K562 (cell line): ENCODE data around the gene HIF1AN. TPM values are rescaled to one million over a fixed set of nuclear protein-coding genes. Genes with fewer than 3 reads are reported as not detected.

Experiments
- ATAC-seq: fragments of 200-7000 bp; cut with Tn5 transposase; 3 replicates; pipeline ENCODE4 v1.9.1; 2020; ENCODE audit warnings: moderate library complexity
- BruUV-seq: library from RNA; stranded (reverse); fragments of 400-500 nt; replicated peaks from 2 replicates; lab custom pipeline; 2021; lab: Mats Ljungman, UMichigan
- CTCF ChIA-PET: fragments of 300-600 bp; formaldehyde crosslinking; extraction: SDS; loops from one replicate; lab custom pipeline; 2021; ENCODE audit warnings: low intra/inter-chr PET ratio; lab: Yijun Ruan, JAX
- POLR2A ChIA-PET: fragments of 300-600, 350-650 bp; sonication (Branson Sonifier 250); formaldehyde crosslinking; extraction: SDS; loops from one replicate; lab custom pipeline; 2021; ENCODE audit warnings: antibody characterized with exemption, inconsistent platforms; lab: Yijun Ruan, JAX
- DNase-seq, 4 experiments: peaks; one replicate each; pipeline versions ENCODE4 v3.0.0 to v3.0.0-alpha.2; 2011 to 2018; ENCODE audit warnings: low spot score in 3 of 4, mixed read lengths in 3 of 4; ENCODE audit errors: extremely low read depth in 1 of 4
- FAIRE-seq: peaks from 2 replicates; lab custom pipeline; 2011; peaks lifted over from hg19 to GRCh38; lab: Jason Lieb, UNC
- H2AFZ ChIP-seq: 2 replicates; pipeline ENCODE4 v1.6.0; 2011; ENCODE audit warnings: low read depth, low read length, control low read depth, inconsistent platforms
- H3K27ac ChIP-seq: fragments of 200-600 bp; 3 replicates; pipeline ENCODE4 v1.8.0; 2011; ENCODE audit warnings: low read depth, mild to moderate bottlenecking, control low read depth, inconsistent platforms, low read length, moderate library complexity, mixed read lengths; ENCODE audit errors: extremely low read depth
- H3K27me3 ChIP-seq, 2 experiments: fragments of 300-600 bp in 1 of 2; 2 replicates in 1 of 2; 3 replicates in 1 of 2; pipeline versions ENCODE4 v1.6.0 to v1.8.0; 2011; ENCODE audit warnings: inconsistent platforms in 2 of 2, low read length in 2 of 2, mild to moderate bottlenecking in 1 of 2, mixed read lengths in 1 of 2, moderate library complexity in 1 of 2; ENCODE audit not compliant: control insufficient read depth in 2 of 2, insufficient read depth in 2 of 2
- H3K36me3 ChIP-seq: fragments of 300-600 bp; 3 replicates; pipeline ENCODE4 v1.8.0; 2011; ENCODE audit warnings: mild to moderate bottlenecking, low read length, inconsistent platforms; ENCODE audit not compliant: control insufficient read depth, insufficient read depth
- H3K4me1 ChIP-seq, 2 experiments: fragments of 200-600 bp in 1 of 2; replicated peaks in 1 of 2; 2 replicates in 1 of 2; 3 replicates in 1 of 2; pipeline versions ENCODE4 v1.5.1 to v1.8.0; 2011; ENCODE audit warnings: inconsistent platforms in 2 of 2, low read length in 2 of 2, mild to moderate bottlenecking in 1 of 2, mixed read lengths in 1 of 2, moderate library complexity in 1 of 2; ENCODE audit not compliant: control insufficient read depth in 2 of 2, insufficient read depth in 2 of 2
- H3K4me2 ChIP-seq: 2 replicates; pipeline ENCODE4 v1.6.1; 2011; ENCODE audit warnings: low read length, control low read depth, inconsistent platforms, mixed read lengths; ENCODE audit not compliant: insufficient read depth
- H3K4me3 ChIP-seq: fragments of 200-600 bp; sonication (generic), shearing (Covaris generic); 2 replicates; pipeline ENCODE4 v1.5.1; 2016; ENCODE audit warnings: control low read depth, inconsistent platforms
- H3K79me2 ChIP-seq: fragments of 200-600 bp; 3 replicates; pipeline ENCODE4 v1.8.0; 2011; ENCODE audit warnings: low read length, inconsistent platforms; ENCODE audit not compliant: control insufficient read depth, insufficient read depth
- H3K9ac ChIP-seq, 2 experiments: 2 replicates each; pipeline versions ENCODE4 v1.6.0 to v1.6.1; 2011; ENCODE audit warnings: low read depth in 2 of 2, low read length in 2 of 2, control low read depth in 1 of 2, inconsistent platforms in 1 of 2, mild to moderate bottlenecking in 1 of 2, mixed read lengths in 1 of 2; ENCODE audit not compliant: insufficient read depth in 1 of 2
- H3K9me1 ChIP-seq: one replicate; pipeline ENCODE4 v1.6.0; 2011; ENCODE audit warnings: inconsistent platforms, mild to moderate bottlenecking, low read length, moderate library complexity; ENCODE audit not compliant: control insufficient read depth, insufficient read depth
- H3K9me3 ChIP-seq: replicated peaks from 2 replicates; pipeline ENCODE4 v1.5.1; 2011; ENCODE audit warnings: low read depth, low read length, inconsistent platforms; ENCODE audit not compliant: control insufficient read depth, insufficient read depth
- H4K20me1 ChIP-seq: replicated peaks from 2 replicates; pipeline ENCODE4 v1.6.1; 2011; ENCODE audit warnings: low read length, inconsistent platforms, mixed read lengths; ENCODE audit not compliant: control insufficient read depth, insufficient read depth
- ATF1 ChIP-seq, 2 experiments: fragments of 450-650 bp in 1 of 2; IDR thresholded peaks; 2 replicates each; pipeline ENCODE4 v1.6.1; 2016; ENCODE audit warnings: missing compliant biosample characterization in 1 of 2, missing genetic modification characterization in 1 of 2
- CC2D1A ChIP-seq: fragments of 450-650 bp; IDR thresholded peaks from 2 replicates; pipeline ENCODE4 v1.6.1; 2017; ENCODE audit warnings: mild to moderate bottlenecking
- FOXM1 ChIP-seq, 2 experiments: fragments of 450-650 bp in 1 of 2; sonication (generic) in 1 of 2; formaldehyde crosslinking in 1 of 2; IDR thresholded peaks; 2 replicates each; pipeline versions ENCODE4 v1.6.1 to v1.9.0; 2017 to 2022; ENCODE audit warnings: low read depth in 2 of 2, mild to moderate bottlenecking in 2 of 2, missing genetic modification reagents in 1 of 2, moderate library complexity in 1 of 2
- HSF4 ChIP-seq: fragments of 250-450 bp; sonication (Bioruptor Pico); IDR thresholded peaks from 2 replicates; pipeline ENCODE4 v2.1.2; 2022; ENCODE audit warnings: mild to moderate bottlenecking, moderate library complexity, borderline replicate concordance
- MEIS2 ChIP-seq: fragments of 450-650 bp; IDR thresholded peaks from 2 replicates; pipeline ENCODE4 v1.6.1; 2014; ENCODE audit warnings: mild to moderate bottlenecking; ENCODE audit not compliant: partially characterized antibody
- NFE2 ChIP-seq: IDR thresholded peaks from 2 replicates; pipeline ENCODE4 v1.6.1; 2014; ENCODE audit warnings: antibody characterized with exemption, low read depth
- NFIX ChIP-seq: fragments of 250-450 bp; sonication (Bioruptor Pico); IDR thresholded peaks from 2 replicates; pipeline ENCODE4 v1.4.0; 2020; ENCODE audit warnings: low read depth, mild to moderate bottlenecking, moderate library complexity
- NR2F6 ChIP-seq: fragments of 450-650 bp; formaldehyde crosslinking; IDR thresholded peaks from 2 replicates; pipeline ENCODE4 v1.4.0; 2020; ENCODE audit warnings: mild to moderate bottlenecking
- NRF1 ChIP-seq, 2 experiments: fragments of 450-650 bp; IDR thresholded peaks in 1 of 2; conservative IDR thresholded peaks in 1 of 2; 2 replicates each; pipeline ENCODE4 v1.6.1; 2014; ENCODE audit warnings: mild to moderate bottlenecking in 2 of 2
- RFX7 ChIP-seq: fragments of 250-450 bp; sonication (Bioruptor Pico); IDR thresholded peaks from 2 replicates; pipeline ENCODE4 v1.5.1; 2021; ENCODE audit warnings: mild to moderate bottlenecking
- TRIM28 ChIP-seq: fragments of 450-650 bp; IDR thresholded peaks from 2 replicates; pipeline ENCODE4 v1.6.1; 2017
- YY1 ChIP-seq, 3 experiments: IDR thresholded peaks; 2 replicates each; pipeline ENCODE4 v1.6.1; 2011; ENCODE audit warnings: low read length in 2 of 3, mild to moderate bottlenecking in 2 of 3, moderate library complexity in 2 of 3, borderline replicate concordance in 1 of 3, control low read depth in 1 of 3, low read depth in 1 of 3; ENCODE audit not compliant: insufficient read depth in 3 of 3, insufficient replicate concordance in 2 of 3, control insufficient read depth in 1 of 3, insufficient read length in 1 of 3; ENCODE audit errors: extremely low read depth in 1 of 3
- ZBTB8A ChIP-seq: fragments of 450-650 bp; IDR thresholded peaks from 2 replicates; pipeline ENCODE4 v1.6.1; 2018; ENCODE audit warnings: mild to moderate bottlenecking, moderate library complexity; ENCODE audit not compliant: partially characterized antibody
- WGBS: fragments of 100-300 bp; shearing (Covaris generic); methylation state at CpG from one replicate; pipeline ENCODE4 v1.1.6; 2016; ENCODE audit warnings: low coverage, mixed read lengths; ENCODE audit not compliant: insufficient coverage; ENCODE audit errors: missing lambda C conversion rate; 5-methylcytosine and 5-hydroxymethylcytosine counted together
- in situ Hi-C: fragments of 300-500 bp; cut with MboI; formaldehyde crosslinking; loops from 4 replicates; pipeline ENCODE4 v1.15.0; 2018; ENCODE audit warnings: inconsistent platforms, mixed read lengths
- intact Hi-C: fragments of 100-400 bp; cut with micrococcal nuclease; formaldehyde crosslinking; loops from 2 replicates; pipeline ENCODE4 v1.14.2; 2022
- polyA plus RNA-seq, 8 experiments: library from polyadenylated mRNA; depleted of rRNA in 4 of 8; stranded (reverse) in 5 of 8; unstranded in 3 of 8; fragments of >200 nt; fragmentation: Nextera tagmentation in 2 of 8; fragmentation: Illumina TruSeq in 1 of 8; extraction: Ambion mirVana in 2 of 8; extraction: Trizol in 1 of 8; gene quantifications; 2 replicates each; pipeline versions ENCODE4 v1.2.1 to v1.2.3, GENCODE V29; 2011 to 2014; ENCODE audit warnings: inconsistent platforms in 1 of 8, missing spikeins in 1 of 8
- total RNA-seq, 7 experiments: library from RNA; depleted of rRNA in 6 of 7; stranded (reverse); fragments of >200 nt in 6 of 7; fragmentation: Illumina TruSeq in 2 of 7; extraction: Trizol in 2 of 7; gene quantifications; 2 replicates each; pipeline versions ENCODE4 v1.2.1 to v1.2.3, GENCODE V29; 2011 to 2021; ENCODE audit warnings: low replicate concordance in 1 of 7
- TF ChIP-seq, protein P1 (sequence below), 2 experiments: fragments of 450-650 bp; conservative IDR thresholded peaks; 2 replicates each; pipeline ENCODE4 v1.6.1; 2017; ENCODE audit warnings: mild to moderate bottlenecking in 2 of 2, moderate library complexity in 2 of 2
- TF ChIP-seq, protein P2 (sequence below): sonication (generic); formaldehyde crosslinking; IDR thresholded peaks from 2 replicates; pipeline ENCODE4 v1.9.0; 2022; ENCODE audit warnings: mild to moderate bottlenecking, missing genetic modification reagents
- TF ChIP-seq, protein P3 (sequence below): fragments of 250-450 bp; sonication (Bioruptor Pico); IDR thresholded peaks from 2 replicates; pipeline ENCODE4 v1.8.0; 2021; ENCODE audit warnings: borderline replicate concordance, mild to moderate bottlenecking, moderate library complexity; ENCODE audit not compliant: poor library complexity, severe bottlenecking
- TF ChIP-seq, protein P4 (sequence below): fragments of 250-450 bp; sonication (Bioruptor Pico); IDR thresholded peaks from 2 replicates; pipeline ENCODE4 v1.6.1; 2021; ENCODE audit warnings: mild to moderate bottlenecking
- TF ChIP-seq, protein P5 (sequence below): fragments of 450-650 bp; formaldehyde crosslinking; IDR thresholded peaks from 2 replicates; pipeline ENCODE4 v1.4.0; 2022; ENCODE audit warnings: missing genetic modification characterization

HIF1AN gene
- total and polyA plus RNA-seq, 9 of the 15 experiments (the other 6 are each of a cell fraction or from before 2014, with no cell fraction given), result 1.2 to 16.8 (median 6.9) TPM

DNA sequence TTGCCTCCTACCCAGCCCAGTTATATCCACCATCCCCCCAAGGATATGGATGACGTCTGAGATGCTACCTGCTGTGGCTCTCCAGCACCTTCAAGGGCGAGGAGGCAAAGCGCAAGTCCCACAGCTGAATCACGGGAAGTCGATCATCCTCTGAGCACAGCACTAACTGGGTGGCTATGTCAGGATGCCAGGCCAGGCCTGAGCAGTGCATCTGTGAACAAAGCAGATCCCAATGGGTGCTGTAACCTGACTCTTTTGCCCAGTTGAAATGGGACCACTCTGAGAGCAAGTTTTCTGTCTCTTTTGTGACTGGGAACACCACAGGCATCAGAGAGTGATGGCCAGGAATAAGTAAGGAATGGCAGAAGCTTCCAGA, 28.4 kb upstream of the HIF1AN start:
- ChIA-PET POLR2A (no interaction called here), CTCF (interaction anchor here (3.7 kb wide), 1 partner anchor 73 kb away, joined by 44 read pairs; no protein-coding TSS in a partner anchor)
- intact Hi-C loops (no loop called here), in situ Hi-C loops (loop anchor here (5.0 to 10.0 kb wide), 3 partner anchors 70 to 663 kb away; no protein-coding TSS in a partner anchor)
- Histone ChIP-seq H3K36me3 (no peaks in the 10 kb centered on the region), H3K9me1 (no peaks in the 10 kb centered on the region), H2AFZ (no peak overlapping the region), H3K79me2 (no peaks in the 10 kb centered on the region), H4K20me1 (no peaks in the 10 kb centered on the region), H3K9ac (no peak overlapping the region), H3K4me2 (no peak overlapping the region), H3K9me3 (no peaks in the 10 kb centered on the region), H3K4me1 (peaks cover 0 to 4% of the 10 kb centered on the region in 2 experiments; a peak in 2 of 5 replicates), H3K27ac (no peak overlapping the region), H3K4me3 (no peak overlapping the region), H3K27me3 (no peaks in the 10 kb centered on the region)
- DNase-seq (no peak), FAIRE-seq (no peak), ATAC-seq (no peak)
- BruUV-seq, result no TSS peak
- WGBS, result 66% methylated on average over 4 of the region's 5 CpGs
- TF ChIP-seq NRF1 (conservative IDR thresholded peaks at IDR 0.05 in 1 of 2, IDR thresholded peaks at IDR 0.05 in 1 of 2) (no peak), NFIX (no peak), ATF1 (CRISPR knock-in tag; IDR thresholded peaks at IDR 0.05) (no peak), ATF1 (tag; IDR thresholded peaks at IDR 0.05) (no peak), HSF4 (no peak), ZBTB8A (no peak), CC2D1A (no peak), RFX7 (CRISPR knock-in tag) (no peak), FOXM1 (IDR thresholded peaks at IDR 0.05; ENCODE audit: low read depth) (no peak), FOXM1 (CRISPR knock-in tag; IDR thresholded peaks at IDR 0.05; ENCODE audit: low read depth) (no peak), NFE2 (no peak), YY1 (IDR thresholded peaks at IDR 0.05; ENCODE audit: borderline replicate concordance in 1 of 3, control insufficient read depth in 1 of 3, extremely low read depth in 1 of 3, insufficient read depth in 3 of 3, insufficient read length in 1 of 3, insufficient replicate concordance in 2 of 3, low read depth in 1 of 3, low read length in 2 of 3) (no peak), TRIM28 (no peak), MEIS2 (no peak), NR2F6 (CRISPR knock-in tag) (no peak)
- TF ChIP-seq, protein P1, sequence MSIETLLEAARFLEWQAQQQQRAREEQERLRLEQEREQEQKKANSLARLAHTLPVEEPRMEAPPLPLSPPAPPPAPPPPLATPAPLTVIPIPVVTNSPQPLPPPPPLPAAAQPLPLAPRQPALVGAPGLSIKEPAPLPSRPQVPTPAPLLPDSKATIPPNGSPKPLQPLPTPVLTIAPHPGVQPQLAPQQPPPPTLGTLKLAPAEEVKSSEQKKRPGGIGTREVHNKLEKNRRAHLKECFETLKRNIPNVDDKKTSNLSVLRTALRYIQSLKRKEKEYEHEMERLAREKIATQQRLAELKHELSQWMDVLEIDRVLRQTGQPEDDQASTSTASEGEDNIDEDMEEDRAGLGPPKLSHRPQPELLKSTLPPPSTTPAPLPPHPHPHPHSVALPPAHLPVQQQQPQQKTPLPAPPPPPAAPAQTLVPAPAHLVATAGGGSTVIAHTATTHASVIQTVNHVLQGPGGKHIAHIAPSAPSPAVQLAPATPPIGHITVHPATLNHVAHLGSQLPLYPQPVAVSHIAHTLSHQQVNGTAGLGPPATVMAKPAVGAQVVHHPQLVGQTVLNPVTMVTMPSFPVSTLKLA (conservative IDR thresholded peaks at IDR 0.05), result no peak
- TF ChIP-seq, protein P2, sequence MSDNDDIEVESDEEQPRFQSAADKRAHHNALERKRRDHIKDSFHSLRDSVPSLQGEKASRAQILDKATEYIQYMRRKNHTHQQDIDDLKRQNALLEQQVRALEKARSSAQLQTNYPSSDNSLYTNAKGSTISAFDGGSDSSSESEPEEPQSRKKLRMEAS, result no peak
- TF ChIP-seq, protein P3, sequence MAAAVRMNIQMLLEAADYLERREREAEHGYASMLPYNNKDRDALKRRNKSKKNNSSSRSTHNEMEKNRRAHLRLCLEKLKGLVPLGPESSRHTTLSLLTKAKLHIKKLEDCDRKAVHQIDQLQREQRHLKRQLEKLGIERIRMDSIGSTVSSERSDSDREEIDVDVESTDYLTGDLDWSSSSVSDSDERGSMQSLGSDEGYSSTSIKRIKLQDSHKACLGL (CRISPR knock-in tag), result no peak
- TF ChIP-seq, protein P4, sequence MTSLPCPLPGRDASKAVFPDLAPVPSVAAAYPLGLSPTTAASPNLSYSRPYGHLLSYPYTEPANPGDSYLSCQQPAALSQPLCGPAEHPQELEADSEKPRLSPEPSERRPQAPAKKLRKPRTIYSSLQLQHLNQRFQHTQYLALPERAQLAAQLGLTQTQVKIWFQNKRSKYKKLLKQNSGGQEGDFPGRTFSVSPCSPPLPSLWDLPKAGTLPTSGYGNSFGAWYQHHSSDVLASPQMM, result no peak
- TF ChIP-seq, protein P5, sequence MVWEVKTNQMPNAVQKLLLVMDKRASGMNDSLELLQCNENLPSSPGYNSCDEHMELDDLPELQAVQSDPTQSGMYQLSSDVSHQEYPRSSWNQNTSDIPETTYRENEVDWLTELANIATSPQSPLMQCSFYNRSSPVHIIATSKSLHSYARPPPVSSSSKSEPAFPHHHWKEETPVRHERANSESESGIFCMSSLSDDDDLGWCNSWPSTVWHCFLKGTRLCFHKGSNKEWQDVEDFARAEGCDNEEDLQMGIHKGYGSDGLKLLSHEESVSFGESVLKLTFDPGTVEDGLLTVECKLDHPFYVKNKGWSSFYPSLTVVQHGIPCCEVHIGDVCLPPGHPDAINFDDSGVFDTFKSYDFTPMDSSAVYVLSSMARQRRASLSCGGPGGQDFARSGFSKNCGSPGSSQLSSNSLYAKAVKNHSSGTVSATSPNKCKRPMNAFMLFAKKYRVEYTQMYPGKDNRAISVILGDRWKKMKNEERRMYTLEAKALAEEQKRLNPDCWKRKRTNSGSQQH (CRISPR knock-in tag), result no peak
